Limb (tissue), 2 donors: Measurements from ENCODE around the gene SSTR4.
"Not testable (repeated sequence)": the region's sequence is repeated elsewhere in the genome, so short reads cannot be mapped to it uniquely, and the experiment has no call there.

Experiments used
- DNase-seq, 2 donors: peaks; one replicate each; pipeline ENCODE4 v3.0.0-alpha.2; 2016; ENCODE audit errors: extremely low spot score in 2 of 2

SSTR4 gene

GRCh38 chr20:23018432-23018831, 16.7 kb upstream of the SSTR4 start:
- DNase-seq, result no peak

GRCh38 chr20:23018941-23019340, 16.2 kb upstream of the SSTR4 start:
- DNase-seq, result no peak

- no peak for DNase-seq
These were observed 15.7 kb upstream of the SSTR4 start for GRCh38 chr20:23019403-23019802.

- no peak for DNase-seq
These were observed 14.7 kb upstream of the SSTR4 start for GRCh38 chr20:23020230-23021018.

GRCh38 chr20:23021541-23021940, 13.6 kb upstream of the SSTR4 start:
- DNase-seq, result no peak

- no peak for DNase-seq
These were observed 13.2 kb upstream of the SSTR4 start for GRCh38 chr20:23021951-23022350.

- no peak for DNase-seq
These were observed 12.3 kb upstream of the SSTR4 start for GRCh38 chr20:23022849-23023248.

GRCh38 chr20:23023621-23024177, 11.4 kb upstream of the SSTR4 start:
- DNase-seq, result no peak

- DNase-seq, result no peak
These were observed 10.4 kb upstream of the SSTR4 start for GRCh38 chr20:23024701-23025100.

GRCh38 chr20:23025503-23025902, 9.6 kb upstream of the SSTR4 start:
- not testable (repeated sequence) for DNase-seq

- DNase-seq, result no peak
These were observed 7.4 kb upstream of the SSTR4 start for GRCh38 chr20:23027721-23028120.

GRCh38 chr20:23028392-23028791, 6.7 kb upstream of the SSTR4 start:
- no peak for DNase-seq

GRCh38 chr20:23029324-23029723, 5.8 kb upstream of the SSTR4 start:
- DNase-seq, result no peak

- no peak for DNase-seq
These were observed 3.8 kb upstream of the SSTR4 start for GRCh38 chr20:23031346-23031745.

- DNase-seq, result no peak
These were observed 2.9 kb upstream of the SSTR4 start for GRCh38 chr20:23032056-23032749.

- DNase-seq, result no peak
These were observed 2.4 kb upstream of the SSTR4 start for GRCh38 chr20:23032750-23033078.

GRCh38 chr20:23033918-23034317, 1.2 kb upstream of the SSTR4 start:
- no peak for DNase-seq

- no peak for DNase-seq
These were observed 619 bp downstream of the SSTR4 start for GRCh38 chr20:23035731-23036130.

GRCh38 chr20:23036371-23036770, 1.3 kb downstream of the SSTR4 start:
- no peak for DNase-seq

- no peak for DNase-seq
These were observed 1.9 kb downstream of the SSTR4 start for GRCh38 chr20:23037017-23037481.

- DNase-seq, result no peak
These were observed 4.2 kb downstream of the SSTR4 start for GRCh38 chr20:23039136-23039875.

GRCh38 chr20:23039885-23040508, 4.9 kb downstream of the SSTR4 start:
- DNase-seq, result no peak
